ENCODE measurements around the gene GRID2. TPM values are rescaled to one million over a fixed set of nuclear protein-coding genes. Genes with fewer than 3 reads are reported as not detected.

The GRID2 gene
- total RNA-seq, 1 donor from 2014 or later = 0.17 TPM

GRCh38 chr4:92825256-92825655, 521.5 kb downstream of the GRID2 start:
- H3F3A ChIP-seq (ENCODE audit: low read depth) = no peaks in the 10 kb centered on the region
- no peaks in the 10 kb centered on the region for H3K9me3 Mint-ChIP-seq
- no peak overlapping the region for H3K27ac Mint-ChIP-seq
- no peak for DNase-seq (ENCODE audit: low spot score)
- H3K36me3 Mint-ChIP-seq = no peaks in the 10 kb centered on the region
- H3K27ac ChIP-seq = no peak overlapping the region
- H3K9ac ChIP-seq = no peak overlapping the region
- no peaks in the 10 kb centered on the region for H3K4me1 ChIP-seq
- H3K27me3 ChIP-seq = no peaks in the 10 kb centered on the region
- H3K9me3 ChIP-seq (ENCODE audit: low read depth) = no peaks in the 10 kb centered on the region
- no peak overlapping the region for H3K4me3 ChIP-seq
- no peaks in the 10 kb centered on the region for H4K20me1 ChIP-seq (ENCODE audit: low read depth)
- H3K79me2 ChIP-seq (ENCODE audit: low read depth) = no peaks in the 10 kb centered on the region
- no peaks in the 10 kb centered on the region for H3K36me3 ChIP-seq
- no peak overlapping the region for H2AFZ ChIP-seq (replicated peaks)
- H3K27me3 Mint-ChIP-seq (ENCODE audit: insufficient read depth, low read depth) = no peaks in the 10 kb centered on the region
- no peaks in the 10 kb centered on the region for H3K4me1 Mint-ChIP-seq
- no peak overlapping the region for H3K4me2 ChIP-seq
- no peak overlapping the region for H3K4me3 Mint-ChIP-seq
- TF ChIP-seq CTCF (IDR thresholded peaks at IDR 0.05) = no peak
- no peak for TF ChIP-seq EZH2phosphoT487 (IDR thresholded peaks at IDR 0.05)
- TF ChIP-seq EZH2 (IDR thresholded peaks at IDR 0.05) = no peak

GRCh38 chr4:92825791-92826190, 522.0 kb downstream of the GRID2 start:
- Histone ChIP-seq H3K9me3 (ENCODE audit: low read depth) (no peaks in the 10 kb centered on the region), H3K4me1 (no peaks in the 10 kb centered on the region), H4K20me1 (ENCODE audit: low read depth) (no peaks in the 10 kb centered on the region), H2AFZ (replicated peaks) (peak overlapping the region; percentile 55), H3K36me3 (no peaks in the 10 kb centered on the region), H3K9ac (no peak overlapping the region), H3K27ac (no peak overlapping the region), H3K4me3 (no peak overlapping the region), H3F3A (ENCODE audit: low read depth) (no peaks in the 10 kb centered on the region), H3K79me2 (ENCODE audit: low read depth) (no peaks in the 10 kb centered on the region), H3K27me3 (no peaks in the 10 kb centered on the region), H3K4me2 (no peak overlapping the region)
- no peak for DNase-seq (ENCODE audit: low spot score)
- H3K27me3 Mint-ChIP-seq (ENCODE audit: insufficient read depth, low read depth) = no peaks in the 10 kb centered on the region
- H3K4me1 Mint-ChIP-seq = no peaks in the 10 kb centered on the region
- no peaks in the 10 kb centered on the region for H3K36me3 Mint-ChIP-seq
- no peak overlapping the region for H3K27ac Mint-ChIP-seq
- TF ChIP-seq CTCF (IDR thresholded peaks at IDR 0.05) = no peak
- no peak for TF ChIP-seq EZH2 (IDR thresholded peaks at IDR 0.05)
- TF ChIP-seq EZH2phosphoT487 (IDR thresholded peaks at IDR 0.05) = no peak
- no peaks in the 10 kb centered on the region for H3K9me3 Mint-ChIP-seq
- no peak overlapping the region for H3K4me3 Mint-ChIP-seq

GRCh38 chr4:92830771-92831170, 527.0 kb downstream of the GRID2 start:
- H3K27ac Mint-ChIP-seq = no peak overlapping the region
- TF ChIP-seq CTCF (IDR thresholded peaks at IDR 0.05) = no peak
- TF ChIP-seq EZH2 (IDR thresholded peaks at IDR 0.05) = no peak
- no peak for TF ChIP-seq EZH2phosphoT487 (IDR thresholded peaks at IDR 0.05)
- H3F3A ChIP-seq (ENCODE audit: low read depth) = no peaks in the 10 kb centered on the region

More at GRCh38 chr4:92830771-92831170, 527.0 kb downstream of the GRID2 start:
- no peak overlapping the region for H3K9ac ChIP-seq
- Mint-ChIP-seq H3K4me1 (no peaks in the 10 kb centered on the region), H3K4me3 (no peak overlapping the region), H3K36me3 (no peaks in the 10 kb centered on the region), H3K9me3 (no peaks in the 10 kb centered on the region), H3K27me3 (ENCODE audit: insufficient read depth, low read depth) (peaks cover 2% of the 10 kb centered on the region)
- H3K79me2 ChIP-seq (ENCODE audit: low read depth) = no peaks in the 10 kb centered on the region
- H3K4me3 ChIP-seq = no peak overlapping the region
- DNase-seq (ENCODE audit: low spot score) = no peak
- H3K27me3 ChIP-seq = no peaks in the 10 kb centered on the region
- no peaks in the 10 kb centered on the region for H3K9me3 ChIP-seq (ENCODE audit: low read depth)
- no peaks in the 10 kb centered on the region for H3K36me3 ChIP-seq
- no peak overlapping the region for H3K4me2 ChIP-seq
- H3K27ac ChIP-seq = no peak overlapping the region
- no peak overlapping the region for H2AFZ ChIP-seq (replicated peaks)
- no peaks in the 10 kb centered on the region for H3K4me1 ChIP-seq
- H4K20me1 ChIP-seq (ENCODE audit: low read depth) = no peaks in the 10 kb centered on the region
